ENCODE results near the gene USP33. TPM values are rescaled to one million over a fixed set of nuclear protein-coding genes. Genes with fewer than 3 reads are reported as not detected.

Gene USP33
- total and polyA plus RNA-seq, 10 of the 15 experiments (the other 5 are each of a cell fraction or from before 2014, with no cell fraction given) = 13.1 to 49.9 (median 32.2) TPM

GRCh38 chr1:77796695-77797405 is 37.2 kb upstream of the USP33 start (continued):
- TF ChIP-seq CHD2 (IDR thresholded peaks at IDR 0.05; ENCODE audit: borderline replicate concordance, low read depth, low read length) = no peak
- no peak for TF ChIP-seq RUNX3 (IDR thresholded peaks at IDR 0.05; ENCODE audit: low read length)
- no peak for TF ChIP-seq SUZ12 (IDR thresholded peaks at IDR 0.05; ENCODE audit: unreplicated experiment)
- no peak for TF ChIP-seq NR2F1 (conservative IDR thresholded peaks at IDR 0.05)
- no peak for TF ChIP-seq CBX3 (IDR thresholded peaks at IDR 0.05; ENCODE audit: borderline replicate concordance, low read depth)
- no peak for TF ChIP-seq IKZF2 (IDR thresholded peaks at IDR 0.05)

GRCh38 chr1:77794550-77794949 is 34.9 kb upstream of the USP33 start:
- BruUV-seq (replicated peaks) = no TSS peak
- H3K79me2 ChIP-seq (ENCODE audit: control insufficient read depth, insufficient read depth, low read length) = no peaks in the 10 kb centered on the region; the same call in 1 of the 2 replicates
- peaks cover 0 to 5% of the 10 kb centered on the region in 2 experiments; a peak in 1 of 4 replicates for H3K36me3 ChIP-seq (ENCODE audit: control insufficient read depth in 2 of 2, insufficient read depth in 2 of 2, low read length in 1 of 2)
- no peaks in the 10 kb centered on the region for H4K20me1 ChIP-seq (ENCODE audit: control insufficient read depth, insufficient read depth)
- no peaks in the 10 kb centered on the region for H3K4me1 ChIP-seq (ENCODE audit: control insufficient read depth, insufficient read depth, low read length)
- no peak overlapping the region for H2AFZ ChIP-seq (ENCODE audit: control insufficient read depth, low read depth, low read length)
- DNase-seq (ENCODE audit: low read depth, low spot score) (no peak), ATAC-seq (no peak; the same call in 2 of the 3 replicates), FAIRE-seq (no peak)
- H3K4me3 ChIP-seq = no peak overlapping the region
- H3K4me2 ChIP-seq (ENCODE audit: control insufficient read depth, insufficient read depth) = no peak overlapping the region
- no peak overlapping the region for H3K27ac ChIP-seq (ENCODE audit: control insufficient read depth, insufficient read depth)
- no peak overlapping the region for H3K9ac ChIP-seq (ENCODE audit: control insufficient read depth, insufficient read depth, low read length)
- ChIA-PET CTCF (no interaction called here), POLR2A (no interaction called here), RAD21 (ENCODE audit: unreplicated experiment) (no interaction called here), SMC1A (ENCODE audit: uncharacterized antibody, unreplicated experiment) (interaction anchor here (0.7 kb wide), 1 partner anchor 14 kb away, joined by 3 read pairs; no protein-coding TSS in a partner anchor)
- in situ Hi-C loops (cut with MboI) (no loop called here), intact Hi-C loops (cut with micrococcal nuclease; ENCODE audit: unreplicated experiment) (no loop called here)
- no peaks in the 10 kb centered on the region for H3K9me3 ChIP-seq (replicated peaks; ENCODE audit: control insufficient read depth, insufficient read depth, low read length)
- no peaks in the 10 kb centered on the region for H3K27me3 ChIP-seq (replicated peaks in 1 of 2; ENCODE audit: control insufficient read depth in 2 of 2, insufficient read depth in 2 of 2, low read length in 1 of 2)
- WGBS (ENCODE audit: insufficient coverage, insufficient replicate concordance, low lambda C conversion rate, missing lambda C conversion rate) = 98% methylated on average over 3 of the region's 3 CpGs
- TF ChIP-seq HDAC6 (IDR thresholded peaks at IDR 0.05; ENCODE audit: unreplicated experiment) (no peak), SRF (IDR thresholded peaks at IDR 0.05; ENCODE audit: low read depth in 2 of 2, low read length in 2 of 2) (no peak), JUND (IDR thresholded peaks at IDR 0.05; ENCODE audit: low read depth, low read length) (no peak), CUX1 (IDR thresholded peaks at IDR 0.05; ENCODE audit: insufficient replicate concordance, low read depth, low read length) (no peak), USF1 (IDR thresholded peaks at IDR 0.05; ENCODE audit: borderline replicate concordance, extremely low read length, insufficient read depth, low read depth, low read length) (no peak), STAT1 (conservative IDR thresholded peaks at IDR 0.05) (no peak), WRNIP1 (IDR thresholded peaks at IDR 0.05; ENCODE audit: borderline replicate concordance, low read depth, low read length) (no peak), ZNF384 (IDR thresholded peaks at IDR 0.05; ENCODE audit: borderline replicate concordance, low read depth, low read length) (no peak), ZNF217 (IDR thresholded peaks at IDR 0.05) (no peak), SREBF2 (IDR thresholded peaks at IDR 0.05; ENCODE audit: low read length) (no peak), MYC (IDR thresholded peaks at IDR 0.05; ENCODE audit: insufficient read depth, insufficient read length, insufficient replicate concordance, low read length, severe bottlenecking) (no peak), SIX5 (IDR thresholded peaks at IDR 0.05; ENCODE audit: low read depth, low read length, severe bottlenecking) (no peak)

Measured in GM12878 (cell line).